DOHH2 (cell line): ENCODE data around the gene SHROOM2.

Experiments used
- H3F3A ChIP-seq: fragments of 200-600 bp; sonication (generic), shearing (Covaris generic); 2 replicates; pipeline ENCODE4 v1.6.0; 2016; ENCODE audit warnings: antibody characterized with exemption, mild to moderate bottlenecking; ENCODE audit not compliant: control insufficient read depth, insufficient read depth
- H3K27ac ChIP-seq: fragments of 200-600 bp; sonication (generic); 2 replicates; pipeline ENCODE4 v1.5.1; 2014; ENCODE audit warnings: low read depth, mild to moderate bottlenecking, low read length, moderate library complexity
- H3K27me3 ChIP-seq: fragments of 200-600 bp; sonication (generic); 2 replicates; pipeline ENCODE4 v1.6.1; 2014; ENCODE audit warnings: mild to moderate bottlenecking, low read length, mixed read lengths; ENCODE audit not compliant: control insufficient read depth
- H3K36me3 ChIP-seq: fragments of 200-600 bp; sonication (generic); 2 replicates; pipeline ENCODE4 v1.6.1; 2014; ENCODE audit warnings: mild to moderate bottlenecking, low read length, moderate library complexity, mixed read lengths; ENCODE audit not compliant: control insufficient read depth
- H3K4me1 ChIP-seq: fragments of 200-600 bp; sonication (generic); 2 replicates; pipeline ENCODE4 v1.6.1; 2014; ENCODE audit warnings: mild to moderate bottlenecking, low read length, mixed read lengths; ENCODE audit not compliant: control insufficient read depth
- H3K4me2 ChIP-seq: fragments of 200-600 bp; sonication (generic); 2 replicates; pipeline ENCODE4 v1.6.0; 2014; ENCODE audit warnings: mild to moderate bottlenecking, low read length, moderate library complexity
- H3K4me3 ChIP-seq: fragments of 200-600 bp; sonication (generic); 2 replicates; pipeline ENCODE4 v1.5.1; 2014; ENCODE audit warnings: mild to moderate bottlenecking, low read length, mixed read lengths
- H3K79me2 ChIP-seq: fragments of 200-600 bp; sonication (generic); 2 replicates; pipeline ENCODE4 v1.6.1; 2014; ENCODE audit warnings: mild to moderate bottlenecking, low read length, mixed read lengths; ENCODE audit not compliant: control insufficient read depth
- H3K9me2 ChIP-seq: fragments of 200-600 bp; sonication (generic); replicated peaks from 2 replicates; pipeline ENCODE4 v1.6.1; 2014; ENCODE audit warnings: mild to moderate bottlenecking, low read length, mixed read lengths; ENCODE audit not compliant: control insufficient read depth
- H3K9me3 ChIP-seq: fragments of 200-600 bp; sonication (generic); 2 replicates; pipeline ENCODE4 v1.6.1; 2014; ENCODE audit warnings: antibody characterized with exemption, low read length, mixed read lengths; ENCODE audit not compliant: control insufficient read depth, insufficient read depth
- H4K20me1 ChIP-seq: fragments of 200-600 bp; sonication (generic); 2 replicates; pipeline ENCODE4 v1.6.0; 2014; ENCODE audit warnings: low read depth, mild to moderate bottlenecking, antibody characterized with exemption, low read length, moderate library complexity; ENCODE audit not compliant: control insufficient read depth, insufficient read depth
- EZH2phosphoT487 ChIP-seq: fragments of 200-600 bp; sonication (generic); IDR thresholded peaks from 2 replicates; pipeline ENCODE4 v1.6.1; 2017; ENCODE audit warnings: borderline replicate concordance, mild to moderate bottlenecking, antibody characterized with exemption, low read length, moderate library complexity, mixed read lengths
- TF ChIP-seq, protein P1 (sequence below): fragments of 200-600 bp; sonication (generic); IDR thresholded peaks from one replicate; pipeline ENCODE4 v1.5.1; 2014; ENCODE audit warnings: antibody characterized with exemption, mild to moderate bottlenecking, low read depth, low read length; ENCODE audit not compliant: poor library complexity, severe bottlenecking

Gene SHROOM2

DNA sequence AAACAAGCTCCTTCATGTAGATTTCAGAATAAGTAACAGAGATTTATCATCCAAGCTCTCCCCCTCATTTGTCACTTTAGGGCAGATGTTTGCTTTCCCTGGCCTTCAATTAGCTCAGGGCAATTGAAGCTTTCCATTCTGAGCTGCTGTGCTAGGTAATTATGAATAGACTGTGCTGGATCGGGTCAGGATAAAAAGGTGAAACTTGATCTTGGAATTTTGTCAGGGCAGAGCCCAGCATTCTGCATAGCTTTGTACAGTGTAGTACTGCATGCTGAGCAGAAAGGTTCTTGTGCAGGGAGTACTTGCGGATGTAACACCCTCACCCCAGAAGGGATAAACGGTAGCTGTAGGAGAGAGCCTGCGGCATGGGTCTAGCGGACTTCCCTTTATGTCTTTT, 116.9 kb downstream of the SHROOM2 start:
- H3K36me3 ChIP-seq, result no peaks in the 10 kb centered on the region
- H3K27me3 ChIP-seq, result no peaks in the 10 kb centered on the region
- H3K27ac ChIP-seq, result no peak overlapping the region
- no peaks in the 10 kb centered on the region for H3F3A ChIP-seq
- H4K20me1 ChIP-seq, result no peaks in the 10 kb centered on the region
- TF ChIP-seq, protein P1, sequence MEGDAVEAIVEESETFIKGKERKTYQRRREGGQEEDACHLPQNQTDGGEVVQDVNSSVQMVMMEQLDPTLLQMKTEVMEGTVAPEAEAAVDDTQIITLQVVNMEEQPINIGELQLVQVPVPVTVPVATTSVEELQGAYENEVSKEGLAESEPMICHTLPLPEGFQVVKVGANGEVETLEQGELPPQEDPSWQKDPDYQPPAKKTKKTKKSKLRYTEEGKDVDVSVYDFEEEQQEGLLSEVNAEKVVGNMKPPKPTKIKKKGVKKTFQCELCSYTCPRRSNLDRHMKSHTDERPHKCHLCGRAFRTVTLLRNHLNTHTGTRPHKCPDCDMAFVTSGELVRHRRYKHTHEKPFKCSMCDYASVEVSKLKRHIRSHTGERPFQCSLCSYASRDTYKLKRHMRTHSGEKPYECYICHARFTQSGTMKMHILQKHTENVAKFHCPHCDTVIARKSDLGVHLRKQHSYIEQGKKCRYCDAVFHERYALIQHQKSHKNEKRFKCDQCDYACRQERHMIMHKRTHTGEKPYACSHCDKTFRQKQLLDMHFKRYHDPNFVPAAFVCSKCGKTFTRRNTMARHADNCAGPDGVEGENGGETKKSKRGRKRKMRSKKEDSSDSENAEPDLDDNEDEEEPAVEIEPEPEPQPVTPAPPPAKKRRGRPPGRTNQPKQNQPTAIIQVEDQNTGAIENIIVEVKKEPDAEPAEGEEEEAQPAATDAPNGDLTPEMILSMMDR, result no peak
- no peak for TF ChIP-seq EZH2phosphoT487
- H3K4me1 ChIP-seq, result no peaks in the 10 kb centered on the region
- no peak overlapping the region for H3K4me2 ChIP-seq
- no peaks in the 10 kb centered on the region for H3K79me2 ChIP-seq
- no peaks in the 10 kb centered on the region for H3K9me3 ChIP-seq
- no peak overlapping the region for H3K4me3 ChIP-seq
- H3K9me2 ChIP-seq, result no peaks in the 10 kb centered on the region

DNA sequence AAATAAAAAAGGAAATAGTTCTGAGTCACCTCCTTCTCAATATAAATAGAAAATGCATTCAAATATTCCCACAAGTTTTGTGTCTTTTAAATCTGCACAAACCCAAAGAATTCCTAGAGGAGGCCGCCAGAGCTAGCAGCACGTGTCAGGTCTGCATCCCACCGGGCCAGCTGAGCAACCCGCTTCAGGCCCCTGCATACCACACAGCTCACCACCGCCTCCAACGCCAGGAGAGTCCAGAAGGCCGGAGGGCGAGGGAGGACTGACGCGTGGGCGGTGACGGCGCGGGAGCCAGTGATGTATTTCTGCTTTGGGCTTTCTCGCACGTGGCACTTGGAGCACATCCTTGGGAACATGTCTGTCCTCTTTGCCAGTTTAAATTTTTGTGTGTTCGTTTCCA, 119.1 kb downstream of the SHROOM2 start:
- Histone ChIP-seq H3K9me3 (no peaks in the 10 kb centered on the region), H3K4me3 (no peak overlapping the region), H4K20me1 (no peaks in the 10 kb centered on the region), H3K4me2 (no peak overlapping the region), H3K27me3 (no peaks in the 10 kb centered on the region), H3F3A (no peaks in the 10 kb centered on the region), H3K9me2 (no peaks in the 10 kb centered on the region), H3K79me2 (no peaks in the 10 kb centered on the region), H3K4me1 (no peaks in the 10 kb centered on the region), H3K36me3 (no peaks in the 10 kb centered on the region), H3K27ac (no peak overlapping the region)
- TF ChIP-seq, protein P1, result no peak
- TF ChIP-seq EZH2phosphoT487, result no peak

DNA sequence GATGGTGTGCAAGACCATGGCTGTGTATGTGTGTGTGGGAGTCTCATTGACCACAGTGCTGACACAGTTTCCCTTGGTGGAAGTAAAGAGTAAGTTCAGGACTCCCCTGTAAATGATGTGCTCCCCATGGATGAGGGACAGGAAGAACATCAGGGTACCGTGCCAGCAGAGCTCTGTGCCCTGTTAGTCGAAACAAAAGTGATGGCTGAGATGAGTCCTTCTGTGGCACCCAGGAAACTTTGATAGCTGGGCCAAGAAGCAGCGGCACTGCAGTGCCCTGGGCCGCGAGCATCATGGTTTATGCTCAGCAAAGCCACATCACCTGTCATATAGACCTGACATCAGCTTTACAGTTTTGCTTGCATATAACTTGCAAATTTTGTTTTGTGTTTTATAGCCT, 119.5 kb downstream of the SHROOM2 start:
- Histone ChIP-seq H3K27me3 (no peaks in the 10 kb centered on the region), H3K79me2 (no peaks in the 10 kb centered on the region), H3K4me2 (no peak overlapping the region), H3K4me3 (no peak overlapping the region), H3F3A (no peaks in the 10 kb centered on the region), H3K36me3 (no peaks in the 10 kb centered on the region), H3K27ac (no peak overlapping the region), H3K4me1 (no peaks in the 10 kb centered on the region), H3K9me3 (no peaks in the 10 kb centered on the region), H4K20me1 (no peaks in the 10 kb centered on the region), H3K9me2 (no peaks in the 10 kb centered on the region)
- TF ChIP-seq EZH2phosphoT487, result no peak
- TF ChIP-seq, protein P1, result no peak

DNA sequence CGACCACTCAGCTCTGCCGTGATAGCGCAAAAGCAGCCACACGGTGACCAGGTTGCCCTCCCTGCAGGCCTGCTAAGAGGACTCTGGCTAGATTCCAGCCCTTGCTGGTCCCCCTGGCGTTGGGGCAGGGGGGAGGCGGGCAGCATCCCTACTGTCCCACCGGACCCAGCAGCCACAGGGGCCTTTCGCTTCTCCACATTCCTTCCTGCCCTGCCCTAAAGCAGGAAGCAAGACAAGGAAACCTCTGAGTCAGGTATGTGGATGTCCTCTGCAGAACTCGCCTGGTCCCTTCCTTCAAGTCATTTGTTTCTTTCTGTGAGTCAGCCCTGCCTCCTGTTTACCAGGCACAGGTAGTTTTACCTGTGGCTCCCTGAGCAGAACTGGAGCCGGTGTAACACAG, 120.7 kb downstream of the SHROOM2 start:
- no peaks in the 10 kb centered on the region for H3K9me2 ChIP-seq
- no peak overlapping the region for H3K4me2 ChIP-seq
- no peaks in the 10 kb centered on the region for H3K36me3 ChIP-seq
- H3K27me3 ChIP-seq, result no peaks in the 10 kb centered on the region
- H4K20me1 ChIP-seq, result no peaks in the 10 kb centered on the region
- H3K27ac ChIP-seq, result no peak overlapping the region
- no peak overlapping the region for H3K4me3 ChIP-seq
- H3F3A ChIP-seq, result no peaks in the 10 kb centered on the region
- H3K9me3 ChIP-seq, result no peaks in the 10 kb centered on the region
- no peaks in the 10 kb centered on the region for H3K4me1 ChIP-seq
- TF ChIP-seq EZH2phosphoT487, result no peak
- TF ChIP-seq, protein P1, result no peak
- H3K79me2 ChIP-seq, result no peaks in the 10 kb centered on the region
